K562 (cell line): ENCODE results near the gene ARAF. TPM values are rescaled to one million over a fixed set of nuclear protein-coding genes. Genes with fewer than 3 reads are reported as not detected.
"Not testable (repeated sequence)": the region's sequence is repeated elsewhere in the genome, so short reads cannot be mapped to it uniquely, and the experiment has no call there.

Experiments used
- ATAC-seq: fragments of 200-7000 bp; cut with Tn5 transposase; 3 replicates; pipeline ENCODE4 v1.9.1; 2020; ENCODE audit warnings: moderate library complexity
- BruUV-seq: library from RNA; stranded (reverse); fragments of 400-500 nt; replicated peaks from 2 replicates; lab custom pipeline; 2021; lab: Mats Ljungman, UMichigan
- CTCF ChIA-PET: fragments of 300-600 bp; formaldehyde crosslinking; extraction: SDS; loops from one replicate; lab custom pipeline; 2021; ENCODE audit warnings: low intra/inter-chr PET ratio; lab: Yijun Ruan, JAX
- POLR2A ChIA-PET: fragments of 300-600, 350-650 bp; sonication (Branson Sonifier 250); formaldehyde crosslinking; extraction: SDS; loops from one replicate; lab custom pipeline; 2021; ENCODE audit warnings: antibody characterized with exemption, inconsistent platforms; lab: Yijun Ruan, JAX
- DNase-seq, 4 experiments: peaks; one replicate each; pipeline versions ENCODE4 v3.0.0 to v3.0.0-alpha.2; 2011 to 2018; ENCODE audit warnings: low spot score in 3 of 4, mixed read lengths in 3 of 4; ENCODE audit errors: extremely low read depth in 1 of 4
- FAIRE-seq: peaks from 2 replicates; lab custom pipeline; 2011; peaks lifted over from hg19 to GRCh38; lab: Jason Lieb, UNC
- H2AFZ ChIP-seq: 2 replicates; pipeline ENCODE4 v1.6.0; 2011; ENCODE audit warnings: low read depth, low read length, control low read depth, inconsistent platforms
- H3K27ac ChIP-seq: fragments of 200-600 bp; 3 replicates; pipeline ENCODE4 v1.8.0; 2011; ENCODE audit warnings: low read depth, mild to moderate bottlenecking, control low read depth, inconsistent platforms, low read length, moderate library complexity, mixed read lengths; ENCODE audit errors: extremely low read depth
- H3K27me3 ChIP-seq, 2 experiments: fragments of 300-600 bp in 1 of 2; 2 replicates in 1 of 2; 3 replicates in 1 of 2; pipeline versions ENCODE4 v1.6.0 to v1.8.0; 2011; ENCODE audit warnings: inconsistent platforms in 2 of 2, low read length in 2 of 2, mild to moderate bottlenecking in 1 of 2, mixed read lengths in 1 of 2, moderate library complexity in 1 of 2; ENCODE audit not compliant: control insufficient read depth in 2 of 2, insufficient read depth in 2 of 2
- H3K36me3 ChIP-seq: fragments of 300-600 bp; 3 replicates; pipeline ENCODE4 v1.8.0; 2011; ENCODE audit warnings: mild to moderate bottlenecking, low read length, inconsistent platforms; ENCODE audit not compliant: control insufficient read depth, insufficient read depth
- H3K4me1 ChIP-seq, 2 experiments: fragments of 200-600 bp in 1 of 2; replicated peaks in 1 of 2; 2 replicates in 1 of 2; 3 replicates in 1 of 2; pipeline versions ENCODE4 v1.5.1 to v1.8.0; 2011; ENCODE audit warnings: inconsistent platforms in 2 of 2, low read length in 2 of 2, mild to moderate bottlenecking in 1 of 2, mixed read lengths in 1 of 2, moderate library complexity in 1 of 2; ENCODE audit not compliant: control insufficient read depth in 2 of 2, insufficient read depth in 2 of 2
- H3K4me2 ChIP-seq: 2 replicates; pipeline ENCODE4 v1.6.1; 2011; ENCODE audit warnings: low read length, control low read depth, inconsistent platforms, mixed read lengths; ENCODE audit not compliant: insufficient read depth
- H3K4me3 ChIP-seq: fragments of 200-600 bp; sonication (generic), shearing (Covaris generic); 2 replicates; pipeline ENCODE4 v1.5.1; 2016; ENCODE audit warnings: control low read depth, inconsistent platforms
- H3K79me2 ChIP-seq: fragments of 200-600 bp; 3 replicates; pipeline ENCODE4 v1.8.0; 2011; ENCODE audit warnings: low read length, inconsistent platforms; ENCODE audit not compliant: control insufficient read depth, insufficient read depth
- H3K9ac ChIP-seq, 2 experiments: 2 replicates each; pipeline versions ENCODE4 v1.6.0 to v1.6.1; 2011; ENCODE audit warnings: low read depth in 2 of 2, low read length in 2 of 2, control low read depth in 1 of 2, inconsistent platforms in 1 of 2, mild to moderate bottlenecking in 1 of 2, mixed read lengths in 1 of 2; ENCODE audit not compliant: insufficient read depth in 1 of 2
- H3K9me1 ChIP-seq: one replicate; pipeline ENCODE4 v1.6.0; 2011; ENCODE audit warnings: inconsistent platforms, mild to moderate bottlenecking, low read length, moderate library complexity; ENCODE audit not compliant: control insufficient read depth, insufficient read depth
- H3K9me3 ChIP-seq: replicated peaks from 2 replicates; pipeline ENCODE4 v1.5.1; 2011; ENCODE audit warnings: low read depth, low read length, inconsistent platforms; ENCODE audit not compliant: control insufficient read depth, insufficient read depth
- H4K20me1 ChIP-seq: replicated peaks from 2 replicates; pipeline ENCODE4 v1.6.1; 2011; ENCODE audit warnings: low read length, inconsistent platforms, mixed read lengths; ENCODE audit not compliant: control insufficient read depth, insufficient read depth
- NCOA4 ChIP-seq: fragments of 450-650 bp; IDR thresholded peaks from 2 replicates; pipeline ENCODE4 v1.6.1; 2018; ENCODE audit warnings: mild to moderate bottlenecking; ENCODE audit not compliant: partially characterized antibody
- SPI1 ChIP-seq: IDR thresholded peaks from 2 replicates; pipeline ENCODE4 v1.6.1; 2011; ENCODE audit warnings: low read depth, low read length, control low read depth, borderline replicate concordance
- ZNF121 ChIP-seq: sonication (generic); formaldehyde crosslinking; conservative IDR thresholded peaks from 2 replicates; pipeline ENCODE4 v1.8.0; 2022; ENCODE audit warnings: missing genetic modification reagents
- WGBS: fragments of 100-300 bp; shearing (Covaris generic); methylation state at CpG from one replicate; pipeline ENCODE4 v1.1.6; 2016; ENCODE audit warnings: low coverage, mixed read lengths; ENCODE audit not compliant: insufficient coverage; ENCODE audit errors: missing lambda C conversion rate; 5-methylcytosine and 5-hydroxymethylcytosine counted together
- in situ Hi-C: fragments of 300-500 bp; cut with MboI; formaldehyde crosslinking; loops from 4 replicates; pipeline ENCODE4 v1.15.0; 2018; ENCODE audit warnings: inconsistent platforms, mixed read lengths
- intact Hi-C: fragments of 100-400 bp; cut with micrococcal nuclease; formaldehyde crosslinking; loops from 2 replicates; pipeline ENCODE4 v1.14.2; 2022
- polyA plus RNA-seq, 8 experiments: library from polyadenylated mRNA; depleted of rRNA in 4 of 8; stranded (reverse) in 5 of 8; unstranded in 3 of 8; fragments of >200 nt; fragmentation: Nextera tagmentation in 2 of 8; fragmentation: Illumina TruSeq in 1 of 8; extraction: Ambion mirVana in 2 of 8; extraction: Trizol in 1 of 8; gene quantifications; 2 replicates each; pipeline versions ENCODE4 v1.2.1 to v1.2.3, GENCODE V29; 2011 to 2014; ENCODE audit warnings: inconsistent platforms in 1 of 8, missing spikeins in 1 of 8
- total RNA-seq, 7 experiments: library from RNA; depleted of rRNA in 6 of 7; stranded (reverse); fragments of >200 nt in 6 of 7; fragmentation: Illumina TruSeq in 2 of 7; extraction: Trizol in 2 of 7; gene quantifications; 2 replicates each; pipeline versions ENCODE4 v1.2.1 to v1.2.3, GENCODE V29; 2011 to 2021; ENCODE audit warnings: low replicate concordance in 1 of 7

ARAF gene
- total and polyA plus RNA-seq, 9 of the 15 experiments (the other 6 are each of a cell fraction or from before 2014, with no cell fraction given), result 5.5 to 70.0 (median 29.4) TPM

DNA sequence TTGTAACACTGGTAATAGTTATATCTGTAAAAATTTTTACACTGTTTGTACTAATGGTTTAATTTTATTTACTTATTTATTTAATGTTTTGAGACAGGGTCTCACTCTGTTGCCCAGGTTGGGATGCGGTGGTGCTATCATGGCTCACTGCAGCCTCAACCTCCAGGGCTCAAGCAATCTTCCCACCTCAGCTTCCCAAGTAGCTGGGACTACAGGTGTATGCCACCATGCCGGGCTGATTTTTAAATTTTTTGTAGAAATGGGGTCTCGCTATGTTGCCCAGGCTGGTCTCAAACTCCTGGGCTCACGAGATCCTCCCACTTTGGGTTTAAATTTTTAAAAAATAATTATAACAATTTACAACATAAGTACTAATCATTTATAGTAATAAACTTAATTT is 42.1 kb downstream of the ARAF start:
- 67% methylated on average over 4 of the region's 4 CpGs for WGBS
- POLR2A ChIA-PET, ATAC-seq: not testable (repeated sequence)

DNA sequence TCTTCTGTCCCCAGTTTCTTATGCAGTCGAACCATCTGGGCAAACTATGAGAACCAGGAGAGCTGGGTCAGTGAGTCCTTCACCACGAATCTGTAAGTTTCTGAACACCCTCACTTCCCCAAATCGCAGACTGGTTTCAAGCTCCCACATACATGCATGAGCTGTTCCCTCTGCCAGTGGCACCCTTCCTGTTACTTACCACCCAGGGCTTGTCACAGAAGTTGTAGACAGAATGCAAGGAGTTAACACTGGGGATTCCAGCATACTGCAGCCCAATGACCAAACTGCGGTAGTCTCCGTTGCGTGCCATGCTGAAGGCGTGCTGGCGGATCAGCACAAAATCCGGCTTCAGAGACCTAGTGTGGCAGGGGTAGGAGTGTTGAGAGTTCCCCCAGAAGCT is 44.0 kb downstream of the ARAF start:
- 0 out of 2 replicates have a peak, but pooled peaks cover 2% of the 10 kb centered on the region for H3K9me3 ChIP-seq
- H3K79me2 ChIP-seq, result no peaks in the 10 kb centered on the region
- H3K27me3 ChIP-seq, result no peaks in the 10 kb centered on the region
- H3K9me1 ChIP-seq, result no peaks in the 10 kb centered on the region
- ChIA-PET CTCF (no interaction called here), POLR2A (no interaction called here)
- WGBS, result 50% methylated on average over 9 of the region's 9 CpGs
- H3K9ac ChIP-seq, result no peak overlapping the region
- no peak overlapping the region for H3K4me2 ChIP-seq
- FAIRE-seq (no peak), DNase-seq (no peak), ATAC-seq (no peak)
- no peak overlapping the region for H3K27ac ChIP-seq
- no peaks in the 10 kb centered on the region for H4K20me1 ChIP-seq
- H3K4me1 ChIP-seq, result peaks cover 7% of the 10 kb centered on the region in 2 experiments; a peak in 4 of 5 replicates
- intact Hi-C loops (no loop called here), in situ Hi-C loops (no loop called here)
- no TSS peak for BruUV-seq
- TF ChIP-seq NCOA4, result no peak
- 0 out of 2 replicates have a peak, but pooled peaks have one; percentile 7 for TF ChIP-seq SPI1
- H3K4me3 ChIP-seq, result no peak overlapping the region
- H3K36me3 ChIP-seq, result no peaks in the 10 kb centered on the region
- H2AFZ ChIP-seq, result no peak overlapping the region

More for the DNA sequence above, 42.1 kb downstream of the ARAF start:
- in situ Hi-C loops, H3K4me2 ChIP-seq, H3K4me3 ChIP-seq, H3K9me1 ChIP-seq, intact Hi-C loops, H3K27me3 ChIP-seq, H3K79me2 ChIP-seq, H2AFZ ChIP-seq, FAIRE-seq, CTCF ChIA-PET, BruUV-seq, DNase-seq, H3K4me1 ChIP-seq, H3K9me3 ChIP-seq, H4K20me1 ChIP-seq, H3K36me3 ChIP-seq, H3K9ac ChIP-seq, H3K27ac ChIP-seq: not testable (repeated sequence)
- TF ChIP-seq ZNF121, result peak; percentile 92
